PFSK-1 (cell line): ENCODE measurements around the gene ZCCHC2.

Source experiments
- FOXP2 ChIP-seq: optimal IDR thresholded peaks from 2 replicates; pipeline ENCODE3; 2011; ENCODE audit warnings: borderline replicate concordance, control low read depth, inconsistent platforms; ENCODE audit not compliant: insufficient read depth; ENCODE audit errors: extremely low read length, extremely low read depth
- POLR2AphosphoS5 ChIP-seq: IDR thresholded peaks from 2 replicates; pipeline ENCODE4 v1.6.1; 2012; ENCODE audit warnings: low read depth, mild to moderate bottlenecking, control low read depth, low read length, moderate library complexity
- REST ChIP-seq, 2 experiments: IDR thresholded peaks; 2 replicates each; pipeline versions ENCODE4 v1.6.1 to v1.8.0; 2011 to 2012; ENCODE audit warnings: low read depth in 2 of 2, low read length in 2 of 2, control low read depth in 1 of 2, inconsistent platforms in 1 of 2, mild to moderate bottlenecking in 1 of 2, moderate library complexity in 1 of 2; ENCODE audit not compliant: insufficient read depth in 1 of 2
- SIN3A ChIP-seq: IDR thresholded peaks from 2 replicates; pipeline ENCODE4 v1.6.1; 2012; ENCODE audit warnings: mild to moderate bottlenecking, low read length, moderate library complexity, borderline replicate concordance; ENCODE audit not compliant: insufficient read depth
- TAF1 ChIP-seq: IDR thresholded peaks from 2 replicates; pipeline ENCODE4 v1.6.1; 2012; ENCODE audit warnings: low read length, control low read depth, borderline replicate concordance; ENCODE audit not compliant: insufficient read depth

ZCCHC2 gene

GRCh38 chr18:62612289-62612645 is 89.4 kb downstream of the ZCCHC2 start:
- TF ChIP-seq REST (IDR thresholded peaks at IDR 0.05; ENCODE audit: insufficient read depth in 1 of 2, low read depth in 2 of 2, low read length in 2 of 2) (no peak), TAF1 (no peak)

GRCh38 chr18:62612776-62613175 is 90.0 kb downstream of the ZCCHC2 start:
- no peak for TF ChIP-seq REST (IDR thresholded peaks at IDR 0.05; ENCODE audit: insufficient read depth in 1 of 2, low read depth in 2 of 2, low read length in 2 of 2)
- no peak for TF ChIP-seq TAF1
- no peak for TF ChIP-seq FOXP2
- TF ChIP-seq POLR2AphosphoS5: no peak
- no peak for TF ChIP-seq SIN3A

- TF ChIP-seq FOXP2 (no peak), POLR2AphosphoS5 (no peak), REST (IDR thresholded peaks at IDR 0.05; ENCODE audit: insufficient read depth in 1 of 2, low read depth in 2 of 2, low read length in 2 of 2) (no peak), TAF1 (no peak), SIN3A (no peak)
Observed at GRCh38 chr18:62614494-62614893, 91.7 kb downstream of the ZCCHC2 start.

- peak; percentile 27 for TF ChIP-seq FOXP2
- no peak for TF ChIP-seq TAF1
Observed at GRCh38 chr18:62616331-62616805, 93.5 kb downstream of the ZCCHC2 start.

GRCh38 chr18:62617793-62618591 is 95.2 kb downstream of the ZCCHC2 start:
- TF ChIP-seq SIN3A (no peak), FOXP2 (no peak), REST (IDR thresholded peaks at IDR 0.05; ENCODE audit: insufficient read depth in 1 of 2, low read depth in 2 of 2, low read length in 2 of 2) (no peak), POLR2AphosphoS5 (no peak), TAF1 (no peak)
